Measurements from ENCODE around the gene C1QTNF4.
"Not testable (repeated sequence)": the region's sequence is repeated elsewhere in the genome, so short reads cannot be mapped to it uniquely, and the experiment has no call there.

DNA sequence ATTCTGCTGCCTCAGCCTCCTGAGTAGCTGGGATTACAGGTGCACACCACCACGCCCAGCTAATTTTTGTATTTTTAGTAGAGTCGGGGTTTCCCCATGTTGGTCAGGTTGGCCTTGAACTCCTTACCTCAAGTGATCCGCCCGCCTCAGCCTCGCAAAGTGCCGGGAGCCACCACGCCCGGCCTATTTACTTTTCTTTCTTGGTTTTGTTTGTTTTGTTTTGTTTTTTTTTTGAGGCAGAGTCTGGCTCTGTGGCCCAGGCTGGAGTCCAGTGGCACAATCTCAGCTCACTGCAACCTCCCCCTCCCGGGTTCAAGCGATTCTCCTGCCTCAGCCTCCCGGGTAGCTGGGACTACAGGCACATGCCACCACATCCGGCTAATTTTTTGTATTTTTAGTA is 37.2 kb downstream of the C1QTNF4 start:
- TF ChIP-seq, protein P1, sequence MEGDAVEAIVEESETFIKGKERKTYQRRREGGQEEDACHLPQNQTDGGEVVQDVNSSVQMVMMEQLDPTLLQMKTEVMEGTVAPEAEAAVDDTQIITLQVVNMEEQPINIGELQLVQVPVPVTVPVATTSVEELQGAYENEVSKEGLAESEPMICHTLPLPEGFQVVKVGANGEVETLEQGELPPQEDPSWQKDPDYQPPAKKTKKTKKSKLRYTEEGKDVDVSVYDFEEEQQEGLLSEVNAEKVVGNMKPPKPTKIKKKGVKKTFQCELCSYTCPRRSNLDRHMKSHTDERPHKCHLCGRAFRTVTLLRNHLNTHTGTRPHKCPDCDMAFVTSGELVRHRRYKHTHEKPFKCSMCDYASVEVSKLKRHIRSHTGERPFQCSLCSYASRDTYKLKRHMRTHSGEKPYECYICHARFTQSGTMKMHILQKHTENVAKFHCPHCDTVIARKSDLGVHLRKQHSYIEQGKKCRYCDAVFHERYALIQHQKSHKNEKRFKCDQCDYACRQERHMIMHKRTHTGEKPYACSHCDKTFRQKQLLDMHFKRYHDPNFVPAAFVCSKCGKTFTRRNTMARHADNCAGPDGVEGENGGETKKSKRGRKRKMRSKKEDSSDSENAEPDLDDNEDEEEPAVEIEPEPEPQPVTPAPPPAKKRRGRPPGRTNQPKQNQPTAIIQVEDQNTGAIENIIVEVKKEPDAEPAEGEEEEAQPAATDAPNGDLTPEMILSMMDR (optimal IDR thresholded peaks at IDR 0.05 in 1 of 3, IDR thresholded peaks at IDR 0.05 in 1 of 3, conservative IDR thresholded peaks at IDR 0.05 in 1 of 3; ENCODE audit: extremely low read depth in 1 of 3, insufficient read depth in 2 of 3, low read length in 3 of 3) = not testable (repeated sequence)
- TF ChIP-seq EZH2 (IDR thresholded peaks at IDR 0.05; ENCODE audit: low read length) = not testable (repeated sequence)
